Glutamatergic neuron (in vitro differentiated cells): ENCODE measurements around the gene HDDC3. TPM values are rescaled to one million over a fixed set of nuclear protein-coding genes. Genes with fewer than 3 reads are reported as not detected.

Source experiments
- DNase-seq: peaks from one replicate; pipeline ENCODE4 v3.0.0; 2022
- H3K27ac Mint-ChIP-seq: one replicate; pipeline ENCODE4 v1.8.0; 2020; ENCODE audit warnings: mild to moderate bottlenecking, mixed read lengths, inconsistent platforms; ENCODE audit not compliant: unreplicated experiment
- H3K27me3 Mint-ChIP-seq: one replicate; pipeline ENCODE4 v1.8.0; 2020; ENCODE audit warnings: mild to moderate bottlenecking, moderate library complexity, mixed read lengths, inconsistent platforms; ENCODE audit not compliant: unreplicated experiment
- H3K36me3 Mint-ChIP-seq: one replicate; pipeline ENCODE4 v1.8.0; 2020; ENCODE audit warnings: mild to moderate bottlenecking, mixed read lengths, inconsistent platforms; ENCODE audit not compliant: unreplicated experiment
- H3K4me1 Mint-ChIP-seq: one replicate; pipeline ENCODE4 v1.8.0; 2020; ENCODE audit warnings: mild to moderate bottlenecking, low read depth, mixed read lengths, inconsistent platforms; ENCODE audit not compliant: unreplicated experiment
- H3K4me3 Mint-ChIP-seq: one replicate; pipeline ENCODE4 v1.8.0; 2020; ENCODE audit warnings: mild to moderate bottlenecking, mixed read lengths, inconsistent platforms; ENCODE audit not compliant: unreplicated experiment
- H3K9me3 Mint-ChIP-seq: one replicate; pipeline ENCODE4 v1.8.0; 2020; ENCODE audit warnings: mild to moderate bottlenecking, moderate library complexity, mixed read lengths, inconsistent platforms; ENCODE audit not compliant: unreplicated experiment
- total RNA-seq: library from RNA; stranded (reverse); fragmentation: NEBNext Ultra II Directional; extraction: Animal tissue kit (Norgen Biotek cat#: 25700); gene quantifications from one replicate; pipeline ENCODE4 v1.2.1, GENCODE V29; 2021; ENCODE audit not compliant: unreplicated experiment
- TF ChIP-seq, protein P1 (sequence below): fragments of 200-600 bp; sonication (generic); IDR thresholded peaks from one replicate; pipeline ENCODE4 v1.5.0; 2021; ENCODE audit not compliant: partially characterized antibody, unreplicated experiment

HDDC3 gene
- total RNA-seq, 1 donor from 2014 or later, result 10.7 TPM

DNA sequence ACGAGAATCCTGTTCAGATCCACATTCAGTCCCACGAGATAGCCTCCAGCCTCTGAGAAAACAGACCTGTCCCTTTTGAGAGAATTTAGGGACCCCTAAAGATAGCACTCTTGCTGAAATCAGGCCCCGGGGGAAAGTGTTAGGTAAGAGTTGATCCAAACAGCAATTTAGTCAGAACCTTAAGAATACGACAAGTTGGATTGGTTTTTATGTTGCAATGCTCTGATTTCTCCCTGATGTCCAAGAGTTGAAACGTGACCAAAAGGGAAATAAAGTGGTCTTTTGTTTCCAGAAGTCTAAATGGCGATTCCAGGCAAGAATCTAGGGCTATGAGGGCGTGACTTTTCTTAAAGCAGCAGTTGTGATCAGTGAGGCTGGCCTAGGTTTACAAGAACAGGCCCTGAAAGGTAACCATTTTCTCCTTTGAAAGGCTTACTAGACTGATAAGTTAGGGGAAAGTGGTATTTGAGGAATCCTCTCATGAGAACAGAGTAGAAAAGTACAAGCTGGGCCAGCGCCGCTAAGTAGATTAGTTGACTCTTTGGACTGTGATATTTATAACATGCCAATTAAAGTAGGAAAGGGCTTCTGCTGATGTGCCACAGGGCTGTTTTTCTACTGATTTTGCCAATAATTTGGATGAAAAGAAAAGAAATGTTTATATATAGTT is 24.4 kb downstream of the HDDC3 start:
- peaks cover 4% of the 10 kb centered on the region for H3K4me1 Mint-ChIP-seq
- H3K9me3 Mint-ChIP-seq, result no peaks in the 10 kb centered on the region
- peaks cover 6% of the 10 kb centered on the region for H3K27me3 Mint-ChIP-seq
- peaks cover 6% of the 10 kb centered on the region for H3K36me3 Mint-ChIP-seq
- no peak for DNase-seq
- TF ChIP-seq, protein P1, sequence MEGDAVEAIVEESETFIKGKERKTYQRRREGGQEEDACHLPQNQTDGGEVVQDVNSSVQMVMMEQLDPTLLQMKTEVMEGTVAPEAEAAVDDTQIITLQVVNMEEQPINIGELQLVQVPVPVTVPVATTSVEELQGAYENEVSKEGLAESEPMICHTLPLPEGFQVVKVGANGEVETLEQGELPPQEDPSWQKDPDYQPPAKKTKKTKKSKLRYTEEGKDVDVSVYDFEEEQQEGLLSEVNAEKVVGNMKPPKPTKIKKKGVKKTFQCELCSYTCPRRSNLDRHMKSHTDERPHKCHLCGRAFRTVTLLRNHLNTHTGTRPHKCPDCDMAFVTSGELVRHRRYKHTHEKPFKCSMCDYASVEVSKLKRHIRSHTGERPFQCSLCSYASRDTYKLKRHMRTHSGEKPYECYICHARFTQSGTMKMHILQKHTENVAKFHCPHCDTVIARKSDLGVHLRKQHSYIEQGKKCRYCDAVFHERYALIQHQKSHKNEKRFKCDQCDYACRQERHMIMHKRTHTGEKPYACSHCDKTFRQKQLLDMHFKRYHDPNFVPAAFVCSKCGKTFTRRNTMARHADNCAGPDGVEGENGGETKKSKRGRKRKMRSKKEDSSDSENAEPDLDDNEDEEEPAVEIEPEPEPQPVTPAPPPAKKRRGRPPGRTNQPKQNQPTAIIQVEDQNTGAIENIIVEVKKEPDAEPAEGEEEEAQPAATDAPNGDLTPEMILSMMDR, result no peak
- H3K4me3 Mint-ChIP-seq, result no peak overlapping the region
- H3K27ac Mint-ChIP-seq, result no peak overlapping the region

GRCh38 chr15:90907051-90907660 is 25.2 kb downstream of the HDDC3 start:
- DNase-seq, result no peak
- H3K27ac Mint-ChIP-seq, result no peak overlapping the region
- H3K27me3 Mint-ChIP-seq, result peaks cover 6% of the 10 kb centered on the region
- H3K4me3 Mint-ChIP-seq, result no peak overlapping the region
- H3K9me3 Mint-ChIP-seq, result peaks cover 1% of the 10 kb centered on the region
- H3K4me1 Mint-ChIP-seq, result peaks cover 4% of the 10 kb centered on the region
- peaks cover 6% of the 10 kb centered on the region for H3K36me3 Mint-ChIP-seq
- TF ChIP-seq, protein P1, result no peak

GRCh38 chr15:90906181-90906849 is 26.0 kb downstream of the HDDC3 start:
- H3K27ac Mint-ChIP-seq, result no peak overlapping the region
- TF ChIP-seq, protein P1, result no peak
- H3K4me3 Mint-ChIP-seq, result peak overlapping the region; percentile 11
- peaks cover 3% of the 10 kb centered on the region for H3K9me3 Mint-ChIP-seq
- H3K27me3 Mint-ChIP-seq, result peaks cover 8% of the 10 kb centered on the region
- H3K36me3 Mint-ChIP-seq, result peaks cover 6% of the 10 kb centered on the region
- H3K4me1 Mint-ChIP-seq, result peaks cover 9% of the 10 kb centered on the region
- no peak for DNase-seq

DNA sequence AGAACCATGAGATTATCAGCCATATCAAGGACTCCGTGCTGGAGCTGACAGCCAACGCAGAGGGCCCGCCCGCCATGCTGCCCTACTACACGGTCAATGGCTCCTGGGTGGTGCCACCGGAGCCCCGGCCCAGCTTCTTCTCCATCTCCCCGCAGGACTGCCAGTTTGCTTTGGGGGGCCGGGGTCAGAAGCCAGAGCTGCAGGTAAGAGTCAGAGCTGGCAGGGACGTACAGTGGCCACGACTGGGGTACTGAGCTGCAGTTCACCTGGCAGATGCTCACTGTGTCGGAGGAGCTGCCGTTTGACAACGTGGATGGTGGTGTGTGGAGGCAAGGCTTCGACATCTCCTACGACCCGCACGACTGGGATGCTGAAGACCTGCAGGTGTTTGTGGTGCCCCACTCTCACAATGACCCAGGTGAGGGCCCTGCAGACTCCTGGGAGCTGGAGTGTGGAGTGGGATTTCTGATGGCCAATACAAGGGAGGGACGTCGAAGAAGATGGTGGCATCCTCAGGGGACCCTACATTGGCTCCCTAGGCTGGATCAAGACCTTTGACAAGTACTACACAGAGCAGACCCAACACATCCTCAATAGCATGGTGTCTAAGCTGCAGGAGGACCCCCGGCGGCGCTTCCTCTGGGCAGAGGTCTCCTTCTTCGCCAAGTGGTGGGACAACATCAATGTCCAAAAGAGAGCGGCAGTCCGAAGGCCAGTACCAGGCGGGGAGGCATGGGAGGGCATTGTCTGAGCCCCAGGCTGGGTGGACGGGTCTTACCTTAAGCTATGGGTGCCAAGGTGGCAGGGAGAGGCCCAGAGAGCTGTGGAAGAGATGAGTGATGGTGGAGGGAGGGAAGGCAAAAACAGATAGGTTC is 26.8 kb downstream of the HDDC3 start:
- Mint-ChIP-seq H3K27me3 (peaks cover 11% of the 10 kb centered on the region), H3K9me3 (peaks cover 3% of the 10 kb centered on the region), H3K27ac (no peak overlapping the region), H3K36me3 (peaks cover 6% of the 10 kb centered on the region), H3K4me1 (peaks cover 9% of the 10 kb centered on the region), H3K4me3 (peak overlapping the region; percentile 11)
- TF ChIP-seq, protein P1, result no peak
- DNase-seq, result no peak
